ENCODE measurements around the gene DHRS4. TPM values are rescaled to one million over a fixed set of nuclear protein-coding genes. Genes with fewer than 3 reads are reported as not detected.
"Not testable (repeated sequence)": the region's sequence is repeated elsewhere in the genome, so short reads cannot be mapped to it uniquely, and the experiment has no call there.

DHRS4 gene
- total RNA-seq, 1 donor from 2014 or later, result 4.4 TPM

GRCh38 chr14:23984891-23985602 lies 31.5 kb downstream of the DHRS4 start:
- no peak for DNase-seq

- not testable (repeated sequence) for DNase-seq
These were observed 34.6 kb downstream of the DHRS4 start for GRCh38 chr14:23988223-23988606.

GRCh38 chr14:23988607-23989363 lies 35.2 kb downstream of the DHRS4 start, which contains the start of gene DHRS4L2:
Gene DHRS4L2, plus strand, starts transcription at chr14:23988929. Its CDS starts 19 bp downstream, at chr14:23988948.
- not testable (repeated sequence) for DNase-seq

GRCh38 chr14:23989734-23990445 lies 36.3 kb downstream of the DHRS4 start:
- not testable (repeated sequence) for DNase-seq

- DNase-seq, result not testable (repeated sequence)
These were observed 37.4 kb downstream of the DHRS4 start for GRCh38 chr14:23990961-23991360.

GRCh38 chr14:23993042-23993441 lies 39.5 kb downstream of the DHRS4 start:
- DNase-seq, result not testable (repeated sequence)

- not testable (repeated sequence) for DNase-seq
These were observed 42.4 kb downstream of the DHRS4 start for GRCh38 chr14:23996009-23996408.

- DNase-seq, result not testable (repeated sequence)
These were observed 43.3 kb downstream of the DHRS4 start for GRCh38 chr14:23996825-23997224.

GRCh38 chr14:23999640-24000039 lies 46.1 kb downstream of the DHRS4 start:
- DNase-seq, result not testable (repeated sequence)

GRCh38 chr14:24001078-24001477 lies 47.5 kb downstream of the DHRS4 start:
- DNase-seq, result not testable (repeated sequence)

GRCh38 chr14:24001679-24002078 lies 48.1 kb downstream of the DHRS4 start:
- not testable (repeated sequence) for DNase-seq

- DNase-seq, result not testable (repeated sequence)
These were observed 52.9 kb downstream of the DHRS4 start for GRCh38 chr14:24006471-24006816.

- DNase-seq, result not testable (repeated sequence)
These were observed 53.5 kb downstream of the DHRS4 start for GRCh38 chr14:24006817-24007652.

- DNase-seq, result no peak
These were observed 57.5 kb downstream of the DHRS4 start for GRCh38 chr14:24011051-24011450.

GRCh38 chr14:24012726-24013273 lies 59.2 kb downstream of the DHRS4 start:
- DNase-seq, result not testable (repeated sequence)

- no peak for DNase-seq
These were observed 60.3 kb downstream of the DHRS4 start for GRCh38 chr14:24013654-24014514.

- DNase-seq, result not testable (repeated sequence)
These were observed 62.2 kb downstream of the DHRS4 start for GRCh38 chr14:24015745-24016144.

Data from occipital lobe (tissue), 2 donors.